MG63 (cell line): ENCODE data around the gene OOSP1. TPM values are rescaled to one million over a fixed set of nuclear protein-coding genes. Genes with fewer than 3 reads are reported as not detected.

ENCODE experiments used
- DNase-seq: peaks from one replicate; pipeline ENCODE4 v3.0.0-alpha.2; 2020
- H3K27me3 ChIP-seq: fragments of 250-450 bp; sonication (Bioruptor Pico); 2 replicates; pipeline ENCODE4 v1.5.1; 2020; ENCODE audit warnings: mild to moderate bottlenecking, moderate library complexity
- H3K36me3 ChIP-seq: fragments of 250-450 bp; sonication (Bioruptor Pico); 2 replicates; pipeline ENCODE4 v1.5.1; 2020; ENCODE audit warnings: mild to moderate bottlenecking, moderate library complexity
- H3K4me3 ChIP-seq: fragments of 250-450 bp; sonication (Bioruptor Pico); 2 replicates; pipeline ENCODE4 v1.5.1; 2020; ENCODE audit warnings: mild to moderate bottlenecking, moderate library complexity
- H3K9me3 ChIP-seq: fragments of 250-450 bp; sonication (Bioruptor Pico); 2 replicates; pipeline ENCODE4 v1.5.1; 2020; ENCODE audit warnings: mild to moderate bottlenecking, moderate library complexity
- total RNA-seq: library from RNA; depleted of rRNA; stranded (reverse); fragments of >200 nt; shearing (Covaris generic); gene quantifications from 2 replicates; pipeline ENCODE4 v1.2.3, GENCODE V29; 2014; ENCODE audit warnings: low replicate concordance; rRNA removed

Gene OOSP1
- total RNA-seq, 1 experiment from 2014 or later, result not detected

- DNase-seq, result no peak
- Histone ChIP-seq H3K9me3 (peaks cover 4% of the 10 kb centered on the region), H3K36me3 (no peaks in the 10 kb centered on the region)
Observed at GRCh38 chr11:59990421-59990820, 52.2 kb downstream of the OOSP1 start.

GRCh38 chr11:59992425-59992824 lies 54.2 kb downstream of the OOSP1 start:
- Histone ChIP-seq H3K36me3 (no peaks in the 10 kb centered on the region), H3K9me3 (peaks cover 4% of the 10 kb centered on the region), H3K4me3 (no peak overlapping the region), H3K27me3 (no peaks in the 10 kb centered on the region)
- no peak for DNase-seq

More at GRCh38 chr11:59990421-59990820, 52.2 kb downstream of the OOSP1 start:
- H3K27me3 ChIP-seq, result no peaks in the 10 kb centered on the region
- no peak overlapping the region for H3K4me3 ChIP-seq

GRCh38 chr11:59997800-59998199 lies 59.6 kb downstream of the OOSP1 start:
- no peaks in the 10 kb centered on the region for H3K27me3 ChIP-seq
- DNase-seq, result no peak
- no peaks in the 10 kb centered on the region for H3K9me3 ChIP-seq
- H3K36me3 ChIP-seq, result no peaks in the 10 kb centered on the region
- H3K4me3 ChIP-seq, result no peak overlapping the region

- no peaks in the 10 kb centered on the region for H3K9me3 ChIP-seq
- no peaks in the 10 kb centered on the region for H3K27me3 ChIP-seq
- DNase-seq, result no peak
- H3K36me3 ChIP-seq, result no peaks in the 10 kb centered on the region
- H3K4me3 ChIP-seq, result no peak overlapping the region
Observed at GRCh38 chr11:59999691-60000090, 61.5 kb downstream of the OOSP1 start.

GRCh38 chr11:60003729-60004128 lies 65.5 kb downstream of the OOSP1 start:
- Histone ChIP-seq H3K9me3 (no peaks in the 10 kb centered on the region), H3K27me3 (no peaks in the 10 kb centered on the region), H3K4me3 (no peak overlapping the region), H3K36me3 (no peaks in the 10 kb centered on the region)
- no peak for DNase-seq

- no peak overlapping the region for H3K4me3 ChIP-seq
- H3K9me3 ChIP-seq, result no peaks in the 10 kb centered on the region
- peak; percentile 9 for DNase-seq
Observed at GRCh38 chr11:60005360-60005759, 67.1 kb downstream of the OOSP1 start.

More at GRCh38 chr11:60005360-60005759, 67.1 kb downstream of the OOSP1 start:
- Histone ChIP-seq H3K27me3 (no peaks in the 10 kb centered on the region), H3K36me3 (no peaks in the 10 kb centered on the region)

Other genes with a start within 250 kb of the OOSP1 start
- gene OR10V1, start 224.6 kb upstream of the OOSP1 start, total RNA-seq, result not detected in 2 replicates
- gene STX3, start 183.1 kb upstream of the OOSP1 start, total RNA-seq, result 5.6 and 9.4 TPM in 2 replicates
- gene MRPL16, start 127.7 kb upstream of the OOSP1 start, total RNA-seq, result 71.5 and 139 TPM in 2 replicates
- gene CBLIF, start 92.9 kb upstream of the OOSP1 start, total RNA-seq, result not detected in 2 replicates
- not detected in 2 replicates for gene TCN1, start 71.9 kb upstream of the OOSP1 start, total RNA-seq
- not detected in 2 replicates for gene OOSP3, start 59.6 kb upstream of the OOSP1 start, total RNA-seq
- not detected in 2 replicates for gene OOSP4A, start 25.6 kb downstream of the OOSP1 start, total RNA-seq
- not detected in 2 replicates for gene OOSP4B, start 78.7 kb downstream of the OOSP1 start, total RNA-seq
- gene OOSP2, start 102.0 kb downstream of the OOSP1 start, total RNA-seq, result not detected in 2 replicates
- gene MS4A3, start 118.2 kb downstream of the OOSP1 start, total RNA-seq, result not detected in 2 replicates
- not detected in 2 replicates for gene MS4A2, start 150.2 kb downstream of the OOSP1 start, total RNA-seq
- gene MS4A6A, start 244.7 kb downstream of the OOSP1 start, total RNA-seq, result not detected in 2 replicates